Lower leg skin (tissue), 4 donors: Measurements from ENCODE around the gene PRLH. TPM values are rescaled to one million over a fixed set of nuclear protein-coding genes. Genes with fewer than 3 reads are reported as not detected.

Experiments
- DNase-seq, 2 donors: peaks; one replicate each; pipeline ENCODE4 v3.0.0-alpha.2; 2019; ENCODE audit warnings: low spot score in 2 of 2
- H3K4me3 ChIP-seq: fragments of 200-600 bp; sonication (generic); 2 replicates; pipeline ENCODE4 v1.5.1; 2017; ENCODE audit warnings: mild to moderate bottlenecking, low read depth; ENCODE audit not compliant: poor library complexity, severe bottlenecking
- CTCF ChIP-seq, 3 donors: fragments of 450-650 bp; IDR thresholded peaks; one replicate each; pipeline ENCODE4 v1.5.1; 2016; ENCODE audit warnings: antibody characterized with exemption in 3 of 3, mild to moderate bottlenecking in 3 of 3, moderate library complexity in 2 of 3
- POLR2A ChIP-seq, 2 donors: fragments of 450-650 bp; IDR thresholded peaks; one replicate each; pipeline ENCODE4 v1.6.1; 2016 to 2017; ENCODE audit warnings: antibody characterized with exemption in 2 of 2, mild to moderate bottlenecking in 1 of 2, moderate library complexity in 1 of 2
- WGBS, 2 donors: methylation state at CpG; one replicate each; pipeline ENCODE4 v1.1.5; 2018; 5-methylcytosine and 5-hydroxymethylcytosine counted together
- intact Hi-C: fragments of 100-400 bp; cut with DNase I; formaldehyde crosslinking; loops from one replicate; pipeline ENCODE4 v1.15.0; 2023; ENCODE audit warnings: low total_unique reads
- total RNA-seq, 4 donors: library from RNA; depleted of rRNA; stranded (reverse); fragments of >200 nt; gene quantifications; one replicate each; pipeline ENCODE4 v1.1.0, GENCODE V29; 2016

PRLH gene
- total RNA-seq, 4 donors from 2014 or later = not detected

- TF ChIP-seq POLR2A (IDR thresholded peaks at IDR 0.05) (no peak), CTCF (IDR thresholded peaks at IDR 0.05) (no peak)
- DNase-seq = no peak
- WGBS, 2 donors = 54 to 59% methylated on average over 6 of the region's 6 CpGs
- no peak overlapping the region for H3K4me3 ChIP-seq
- intact Hi-C loops = no loop called here
These were observed 41.7 kb upstream of the PRLH start for GRCh38 chr2:237524631-237525030.

- intact Hi-C loops = no loop called here
- WGBS, 2 donors = 92 to 93% methylated on average over 3 to 9 of the region's 17 CpGs
- DNase-seq = no peak
- TF ChIP-seq CTCF (IDR thresholded peaks at IDR 0.05) (no peak), POLR2A (IDR thresholded peaks at IDR 0.05) (no peak)
- no peak overlapping the region for H3K4me3 ChIP-seq
These were observed 40.7 kb upstream of the PRLH start for GRCh38 chr2:237525559-237526157.

GRCh38 chr2:237527233-237527632, 39.1 kb upstream of the PRLH start:
- intact Hi-C loops = no loop called here
- no peak overlapping the region for H3K4me3 ChIP-seq
- WGBS, 2 donors = 89 to 92% methylated on average over 11 of the region's 11 CpGs

GRCh38 chr2:237527766-237528165, 38.6 kb upstream of the PRLH start:
- intact Hi-C loops = no loop called here
- DNase-seq = no peak
- H3K4me3 ChIP-seq = no peak overlapping the region
- no peak for TF ChIP-seq CTCF (IDR thresholded peaks at IDR 0.05)
- 95 to 96% methylated on average over 5 of the region's 5 CpGs for WGBS, 2 donors

More at GRCh38 chr2:237527233-237527632, 39.1 kb upstream of the PRLH start:
- DNase-seq = no peak
- TF ChIP-seq POLR2A (IDR thresholded peaks at IDR 0.05) (no peak), CTCF (IDR thresholded peaks at IDR 0.05) (no peak)

- H3K4me3 ChIP-seq = no peak overlapping the region
- WGBS, 2 donors = 88 to 93% methylated on average over 18 to 19 of the region's 19 CpGs
- no peak for TF ChIP-seq POLR2A (IDR thresholded peaks at IDR 0.05)
- no peak for TF ChIP-seq CTCF (IDR thresholded peaks at IDR 0.05)
- intact Hi-C loops = no loop called here
- DNase-seq = no peak
These were observed 36.6 kb upstream of the PRLH start for GRCh38 chr2:237529452-237530402.
